ENCODE measurements around the gene SHH.

Gene SHH

DNA sequence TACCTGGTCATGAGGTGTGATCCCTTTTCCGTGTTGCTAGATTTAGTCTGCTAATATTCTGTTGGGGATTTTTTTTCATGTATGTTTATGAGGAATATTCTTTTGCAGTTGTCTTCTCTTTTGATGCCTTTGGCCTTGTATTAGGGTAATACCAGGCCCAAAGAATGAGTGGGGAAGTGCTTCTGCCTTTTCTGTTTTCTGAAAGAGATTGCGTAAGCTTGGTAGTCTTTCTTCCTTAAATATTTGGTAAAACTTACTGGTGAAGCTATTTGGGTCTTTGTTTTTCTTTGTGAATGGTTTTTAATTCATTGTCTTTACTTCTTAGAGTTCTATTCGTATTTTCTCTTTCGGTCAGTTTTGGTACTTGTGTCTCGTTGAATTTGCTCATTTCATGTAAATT is 51.1 kb downstream of the SHH start (continued):
- TF ChIP-seq, protein P1, sequence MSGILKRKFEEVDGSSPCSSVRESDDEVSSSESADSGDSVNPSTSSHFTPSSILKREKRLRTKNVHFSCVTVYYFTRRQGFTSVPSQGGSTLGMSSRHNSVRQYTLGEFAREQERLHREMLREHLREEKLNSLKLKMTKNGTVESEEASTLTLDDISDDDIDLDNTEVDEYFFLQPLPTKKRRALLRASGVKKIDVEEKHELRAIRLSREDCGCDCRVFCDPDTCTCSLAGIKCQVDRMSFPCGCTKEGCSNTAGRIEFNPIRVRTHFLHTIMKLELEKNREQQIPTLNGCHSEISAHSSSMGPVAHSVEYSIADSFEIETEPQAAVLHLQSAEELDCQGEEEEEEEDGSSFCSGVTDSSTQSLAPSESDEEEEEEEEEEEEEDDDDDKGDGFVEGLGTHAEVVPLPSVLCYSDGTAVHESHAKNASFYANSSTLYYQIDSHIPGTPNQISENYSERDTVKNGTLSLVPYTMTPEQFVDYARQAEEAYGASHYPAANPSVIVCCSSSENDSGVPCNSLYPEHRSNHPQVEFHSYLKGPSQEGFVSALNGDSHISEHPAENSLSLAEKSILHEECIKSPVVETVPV (CRISPR knock-in tag; IDR thresholded peaks at IDR 0.05), result no peak
- TF ChIP-seq GLIS3 (CRISPR knock-in tag; IDR thresholded peaks at IDR 0.05) (no peak), ZNF70 (CRISPR knock-in tag; IDR thresholded peaks at IDR 0.05) (no peak)

DNA sequence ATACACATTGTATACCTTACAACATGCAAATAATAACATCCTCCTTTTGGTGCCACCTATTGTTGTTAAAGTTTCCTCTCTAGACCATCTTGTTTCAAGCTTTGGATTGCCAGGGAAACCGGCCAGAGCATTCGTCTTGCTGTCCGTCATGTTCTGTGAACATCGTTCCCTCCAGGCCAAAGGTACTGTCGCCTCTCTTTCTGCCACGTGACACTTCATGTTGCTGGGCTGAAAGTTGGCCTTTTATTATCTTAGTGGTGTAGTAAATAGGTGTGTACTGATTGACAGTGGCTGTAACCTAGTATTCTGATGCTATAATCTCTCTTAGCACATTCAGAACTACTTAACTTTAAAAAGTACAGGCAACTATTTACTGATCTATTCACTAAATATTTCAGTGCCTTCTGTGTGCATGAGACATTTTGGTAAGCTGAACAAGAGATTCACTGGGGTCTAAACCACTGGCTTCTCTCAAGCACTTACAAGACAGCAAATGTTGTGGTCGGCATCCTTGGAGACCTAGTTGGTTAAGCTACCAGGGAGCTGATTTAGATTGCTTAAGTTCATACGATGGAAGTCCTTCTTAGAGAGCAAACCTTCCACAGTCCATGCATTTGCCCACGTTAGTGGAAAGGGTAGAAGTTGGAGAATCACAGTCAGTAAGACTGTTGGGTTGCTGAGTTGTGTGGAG is 52.4 kb downstream of the SHH start:
- no peak for ATAC-seq
- TF ChIP-seq SNAI2 (CRISPR knock-in tag; IDR thresholded peaks at IDR 0.05) (no peak), CSDC2 (CRISPR knock-in tag; IDR thresholded peaks at IDR 0.05) (no peak), ISL1 (CRISPR knock-in tag; IDR thresholded peaks at IDR 0.05) (no peak), ZNF70 (CRISPR knock-in tag; IDR thresholded peaks at IDR 0.05) (no peak), ESRRG (CRISPR knock-in tag; IDR thresholded peaks at IDR 0.05) (no peak), RARB (CRISPR knock-in tag; IDR thresholded peaks at IDR 0.05) (no peak), ZNF8 (CRISPR knock-in tag; IDR thresholded peaks at IDR 0.05) (no peak), BACH2 (CRISPR knock-in tag; IDR thresholded peaks at IDR 0.05; ENCODE audit: borderline replicate concordance) (no peak), TCF4 (CRISPR knock-in tag; IDR thresholded peaks at IDR 0.05; ENCODE audit: borderline replicate concordance) (no peak), PPARA (CRISPR knock-in tag; IDR thresholded peaks at IDR 0.05; ENCODE audit: borderline replicate concordance) (no peak), TOX (CRISPR knock-in tag; IDR thresholded peaks at IDR 0.05; ENCODE audit: borderline replicate concordance) (no peak), ZC3H10 (CRISPR knock-in tag; IDR thresholded peaks at IDR 0.05) (no peak), GLIS3 (CRISPR knock-in tag; IDR thresholded peaks at IDR 0.05) (no peak)
- TF ChIP-seq, protein P2, sequence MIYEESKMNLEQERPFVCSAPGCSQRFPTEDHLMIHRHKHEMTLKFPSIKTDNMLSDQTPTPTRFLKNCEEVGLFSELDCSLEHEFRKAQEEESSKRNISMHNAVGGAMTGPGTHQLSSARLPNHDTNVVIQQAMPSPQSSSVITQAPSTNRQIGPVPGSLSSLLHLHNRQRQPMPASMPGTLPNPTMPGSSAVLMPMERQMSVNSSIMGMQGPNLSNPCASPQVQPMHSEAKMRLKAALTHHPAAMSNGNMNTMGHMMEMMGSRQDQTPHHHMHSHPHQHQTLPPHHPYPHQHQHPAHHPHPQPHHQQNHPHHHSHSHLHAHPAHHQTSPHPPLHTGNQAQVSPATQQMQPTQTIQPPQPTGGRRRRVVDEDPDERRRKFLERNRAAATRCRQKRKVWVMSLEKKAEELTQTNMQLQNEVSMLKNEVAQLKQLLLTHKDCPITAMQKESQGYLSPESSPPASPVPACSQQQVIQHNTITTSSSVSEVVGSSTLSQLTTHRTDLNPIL (CRISPR knock-in tag; IDR thresholded peaks at IDR 0.05; ENCODE audit: low read depth), result no peak
- TF ChIP-seq, protein P3, sequence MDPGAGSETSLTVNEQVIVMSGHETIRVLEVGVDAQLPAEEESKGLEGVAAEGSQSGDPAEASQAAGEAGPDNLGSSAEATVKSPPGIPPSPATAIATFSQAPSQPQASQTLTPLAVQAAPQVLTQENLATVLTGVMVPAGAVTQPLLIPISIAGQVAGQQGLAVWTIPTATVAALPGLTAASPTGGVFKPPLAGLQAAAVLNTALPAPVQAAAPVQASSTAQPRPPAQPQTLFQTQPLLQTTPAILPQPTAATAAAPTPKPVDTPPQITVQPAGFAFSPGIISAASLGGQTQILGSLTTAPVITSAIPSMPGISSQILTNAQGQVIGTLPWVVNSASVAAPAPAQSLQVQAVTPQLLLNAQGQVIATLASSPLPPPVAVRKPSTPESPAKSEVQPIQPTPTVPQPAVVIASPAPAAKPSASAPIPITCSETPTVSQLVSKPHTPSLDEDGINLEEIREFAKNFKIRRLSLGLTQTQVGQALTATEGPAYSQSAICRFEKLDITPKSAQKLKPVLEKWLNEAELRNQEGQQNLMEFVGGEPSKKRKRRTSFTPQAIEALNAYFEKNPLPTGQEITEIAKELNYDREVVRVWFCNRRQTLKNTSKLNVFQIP (CRISPR knock-in tag; IDR thresholded peaks at IDR 0.05; ENCODE audit: borderline replicate concordance, low read depth), result no peak
- TF ChIP-seq, protein P4, sequence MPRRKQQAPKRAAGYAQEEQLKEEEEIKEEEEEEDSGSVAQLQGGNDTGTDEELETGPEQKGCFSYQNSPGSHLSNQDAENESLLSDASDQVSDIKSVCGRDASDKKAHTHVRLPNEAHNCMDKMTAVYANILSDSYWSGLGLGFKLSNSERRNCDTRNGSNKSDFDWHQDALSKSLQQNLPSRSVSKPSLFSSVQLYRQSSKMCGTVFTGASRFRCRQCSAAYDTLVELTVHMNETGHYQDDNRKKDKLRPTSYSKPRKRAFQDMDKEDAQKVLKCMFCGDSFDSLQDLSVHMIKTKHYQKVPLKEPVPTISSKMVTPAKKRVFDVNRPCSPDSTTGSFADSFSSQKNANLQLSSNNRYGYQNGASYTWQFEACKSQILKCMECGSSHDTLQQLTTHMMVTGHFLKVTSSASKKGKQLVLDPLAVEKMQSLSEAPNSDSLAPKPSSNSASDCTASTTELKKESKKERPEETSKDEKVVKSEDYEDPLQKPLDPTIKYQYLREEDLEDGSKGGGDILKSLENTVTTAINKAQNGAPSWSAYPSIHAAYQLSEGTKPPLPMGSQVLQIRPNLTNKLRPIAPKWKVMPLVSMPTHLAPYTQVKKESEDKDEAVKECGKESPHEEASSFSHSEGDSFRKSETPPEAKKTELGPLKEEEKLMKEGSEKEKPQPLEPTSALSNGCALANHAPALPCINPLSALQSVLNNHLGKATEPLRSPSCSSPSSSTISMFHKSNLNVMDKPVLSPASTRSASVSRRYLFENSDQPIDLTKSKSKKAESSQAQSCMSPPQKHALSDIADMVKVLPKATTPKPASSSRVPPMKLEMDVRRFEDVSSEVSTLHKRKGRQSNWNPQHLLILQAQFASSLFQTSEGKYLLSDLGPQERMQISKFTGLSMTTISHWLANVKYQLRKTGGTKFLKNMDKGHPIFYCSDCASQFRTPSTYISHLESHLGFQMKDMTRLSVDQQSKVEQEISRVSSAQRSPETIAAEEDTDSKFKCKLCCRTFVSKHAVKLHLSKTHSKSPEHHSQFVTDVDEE (CRISPR knock-in tag; IDR thresholded peaks at IDR 0.05), result no peak

DNA sequence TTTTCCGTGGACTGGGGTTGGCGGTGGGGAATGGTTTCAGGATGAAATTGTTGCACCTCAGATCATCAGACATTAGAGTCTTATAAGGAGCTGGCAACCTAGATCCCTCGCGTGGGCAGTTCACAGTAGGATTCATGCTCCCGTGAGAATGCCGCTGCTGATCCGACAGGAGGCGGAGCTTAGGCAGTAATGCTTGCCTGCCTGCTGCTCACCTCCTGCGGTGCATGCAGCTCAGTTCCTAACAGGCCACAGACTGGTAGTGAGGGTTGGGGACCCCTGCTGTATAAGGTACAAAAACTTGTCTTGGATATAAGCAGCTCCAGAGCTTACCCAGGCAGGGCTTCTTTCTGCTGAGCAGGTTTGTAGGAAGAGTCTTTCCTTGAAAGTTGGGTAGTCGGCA is 53.9 kb downstream of the SHH start:
- no peak for ATAC-seq
- TF ChIP-seq ARNTL (CRISPR knock-in tag; IDR thresholded peaks at IDR 0.05; ENCODE audit: borderline replicate concordance, low read depth) (no peak), RARB (CRISPR knock-in tag; IDR thresholded peaks at IDR 0.05) (no peak), BACH2 (CRISPR knock-in tag; IDR thresholded peaks at IDR 0.05; ENCODE audit: borderline replicate concordance) (no peak), TCF4 (CRISPR knock-in tag; IDR thresholded peaks at IDR 0.05; ENCODE audit: borderline replicate concordance) (no peak), ZNF70 (CRISPR knock-in tag; IDR thresholded peaks at IDR 0.05) (no peak), ZFP30 (CRISPR knock-in tag; IDR thresholded peaks at IDR 0.05) (no peak), ZC3H10 (CRISPR knock-in tag; IDR thresholded peaks at IDR 0.05) (no peak), CSDC2 (CRISPR knock-in tag; IDR thresholded peaks at IDR 0.05) (no peak), GLIS3 (CRISPR knock-in tag; IDR thresholded peaks at IDR 0.05) (no peak), ZFP3 (CRISPR knock-in tag; IDR thresholded peaks at IDR 0.05) (no peak), ISL1 (CRISPR knock-in tag; IDR thresholded peaks at IDR 0.05) (no peak), ESRRG (CRISPR knock-in tag; IDR thresholded peaks at IDR 0.05) (no peak), ZNF8 (CRISPR knock-in tag; IDR thresholded peaks at IDR 0.05) (no peak), TOX (CRISPR knock-in tag; IDR thresholded peaks at IDR 0.05; ENCODE audit: borderline replicate concordance) (no peak)
- TF ChIP-seq, protein P4 (CRISPR knock-in tag; IDR thresholded peaks at IDR 0.05), result no peak
- TF ChIP-seq, protein P5, sequence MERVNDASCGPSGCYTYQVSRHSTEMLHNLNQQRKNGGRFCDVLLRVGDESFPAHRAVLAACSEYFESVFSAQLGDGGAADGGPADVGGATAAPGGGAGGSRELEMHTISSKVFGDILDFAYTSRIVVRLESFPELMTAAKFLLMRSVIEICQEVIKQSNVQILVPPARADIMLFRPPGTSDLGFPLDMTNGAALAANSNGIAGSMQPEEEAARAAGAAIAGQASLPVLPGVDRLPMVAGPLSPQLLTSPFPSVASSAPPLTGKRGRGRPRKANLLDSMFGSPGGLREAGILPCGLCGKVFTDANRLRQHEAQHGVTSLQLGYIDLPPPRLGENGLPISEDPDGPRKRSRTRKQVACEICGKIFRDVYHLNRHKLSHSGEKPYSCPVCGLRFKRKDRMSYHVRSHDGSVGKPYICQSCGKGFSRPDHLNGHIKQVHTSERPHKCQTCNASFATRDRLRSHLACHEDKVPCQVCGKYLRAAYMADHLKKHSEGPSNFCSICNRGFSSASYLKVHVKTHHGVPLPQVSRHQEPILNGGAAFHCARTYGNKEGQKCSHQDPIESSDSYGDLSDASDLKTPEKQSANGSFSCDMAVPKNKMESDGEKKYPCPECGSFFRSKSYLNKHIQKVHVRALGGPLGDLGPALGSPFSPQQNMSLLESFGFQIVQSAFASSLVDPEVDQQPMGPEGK (CRISPR knock-in tag; IDR thresholded peaks at IDR 0.05; ENCODE audit: borderline replicate concordance), result no peak
- TF ChIP-seq, protein P1 (CRISPR knock-in tag; IDR thresholded peaks at IDR 0.05), result no peak

Data from SK-N-SH treated with all-trans-retinoic acid at 6 μM for 48 hours (cell line).